Measurements from ENCODE around the gene TBPL1. TPM values are rescaled to one million over a fixed set of nuclear protein-coding genes. Genes with fewer than 3 reads are reported as not detected.
"Not testable (repeated sequence)": the region's sequence is repeated elsewhere in the genome, so short reads cannot be mapped to it uniquely, and the experiment has no call there.

The TBPL1 gene
- total RNA-seq, 1 donor from 2014 or later: 8.4 TPM

DNA sequence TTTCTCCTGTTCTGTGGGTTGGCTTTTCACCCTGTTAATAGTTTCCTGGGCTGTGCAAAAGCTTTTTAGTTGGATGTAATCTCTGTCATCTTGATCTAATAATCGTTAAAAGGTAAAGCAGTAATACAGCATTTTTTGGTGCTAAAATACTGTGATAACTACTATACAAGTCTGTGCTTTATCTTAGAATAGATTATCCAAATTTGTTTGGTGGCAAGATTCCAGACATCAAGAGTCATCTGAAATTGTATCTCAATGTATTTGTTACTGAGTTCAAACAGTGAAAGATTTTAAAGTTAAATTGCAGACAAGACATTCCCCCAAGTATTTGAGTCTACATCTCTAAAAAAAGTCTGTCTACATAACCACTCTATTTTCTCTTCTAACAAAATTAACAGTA, 18.8 kb downstream of the TBPL1 start:
- no peak for DNase-seq (ENCODE audit: low spot score)
- ATAC-seq: no peak

DNA sequence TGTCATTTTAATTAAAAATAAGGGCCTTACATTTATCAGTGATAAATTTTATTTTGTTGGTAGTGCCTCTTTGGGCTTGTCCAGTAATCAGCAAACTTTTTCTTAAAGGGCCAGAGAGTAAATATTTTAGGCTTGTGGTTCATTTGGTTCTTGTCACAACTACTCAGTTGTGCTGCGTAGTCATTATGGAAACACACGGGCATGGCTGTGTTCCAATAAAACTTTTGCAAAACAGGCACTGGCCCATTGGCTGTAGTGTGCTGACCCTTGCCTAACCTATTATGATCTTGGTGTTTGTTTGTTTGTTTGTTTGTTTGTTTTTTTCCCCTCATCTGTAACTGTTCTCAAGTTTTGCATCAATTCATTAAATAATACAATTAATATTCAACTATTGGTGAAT, 19.4 kb downstream of the TBPL1 start:
- no peak for DNase-seq (ENCODE audit: low spot score)
- peak; percentile 73 for ATAC-seq

DNA sequence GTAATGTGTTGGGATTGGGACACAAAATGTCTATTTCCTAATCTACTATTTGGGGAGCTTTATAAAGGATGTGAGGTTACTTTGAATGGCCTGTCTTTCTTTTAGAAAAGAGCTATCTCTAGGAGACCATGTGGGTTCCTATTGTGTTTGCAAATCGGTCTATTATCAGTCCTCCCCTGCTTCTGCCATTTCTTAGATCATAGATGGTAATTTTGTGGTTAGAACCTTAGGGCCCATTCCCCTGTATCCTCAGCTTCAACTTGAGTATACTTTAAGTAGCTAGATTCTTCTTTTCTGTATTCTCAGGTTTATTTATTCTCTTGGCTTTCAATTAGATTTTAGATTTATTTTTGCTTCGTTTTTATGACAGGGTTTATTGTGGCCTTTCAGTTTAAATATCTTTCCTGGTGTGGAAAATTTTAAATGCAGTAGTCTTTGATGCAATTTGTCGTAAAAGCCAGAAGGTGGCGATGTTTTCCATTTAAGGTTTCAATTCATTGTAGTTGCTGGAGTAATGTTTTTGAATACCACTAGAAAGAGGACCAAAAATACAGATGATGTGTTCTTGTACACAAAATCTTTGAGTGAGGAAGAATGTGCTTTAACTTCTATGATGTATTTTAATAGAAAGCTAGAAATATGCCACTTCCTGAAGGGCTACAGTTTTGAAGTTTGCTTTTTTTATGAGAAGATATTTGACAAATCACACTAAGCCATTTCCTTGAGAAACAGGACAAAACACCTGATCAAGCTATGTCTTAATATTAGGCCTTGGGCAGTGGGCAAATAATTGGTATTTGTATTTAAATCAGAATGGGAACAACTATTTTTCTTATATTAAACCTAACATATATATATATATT, 20.3 kb downstream of the TBPL1 start:
- DNase-seq (ENCODE audit: low spot score): no peak
- ATAC-seq: peak; percentile 80

DNA sequence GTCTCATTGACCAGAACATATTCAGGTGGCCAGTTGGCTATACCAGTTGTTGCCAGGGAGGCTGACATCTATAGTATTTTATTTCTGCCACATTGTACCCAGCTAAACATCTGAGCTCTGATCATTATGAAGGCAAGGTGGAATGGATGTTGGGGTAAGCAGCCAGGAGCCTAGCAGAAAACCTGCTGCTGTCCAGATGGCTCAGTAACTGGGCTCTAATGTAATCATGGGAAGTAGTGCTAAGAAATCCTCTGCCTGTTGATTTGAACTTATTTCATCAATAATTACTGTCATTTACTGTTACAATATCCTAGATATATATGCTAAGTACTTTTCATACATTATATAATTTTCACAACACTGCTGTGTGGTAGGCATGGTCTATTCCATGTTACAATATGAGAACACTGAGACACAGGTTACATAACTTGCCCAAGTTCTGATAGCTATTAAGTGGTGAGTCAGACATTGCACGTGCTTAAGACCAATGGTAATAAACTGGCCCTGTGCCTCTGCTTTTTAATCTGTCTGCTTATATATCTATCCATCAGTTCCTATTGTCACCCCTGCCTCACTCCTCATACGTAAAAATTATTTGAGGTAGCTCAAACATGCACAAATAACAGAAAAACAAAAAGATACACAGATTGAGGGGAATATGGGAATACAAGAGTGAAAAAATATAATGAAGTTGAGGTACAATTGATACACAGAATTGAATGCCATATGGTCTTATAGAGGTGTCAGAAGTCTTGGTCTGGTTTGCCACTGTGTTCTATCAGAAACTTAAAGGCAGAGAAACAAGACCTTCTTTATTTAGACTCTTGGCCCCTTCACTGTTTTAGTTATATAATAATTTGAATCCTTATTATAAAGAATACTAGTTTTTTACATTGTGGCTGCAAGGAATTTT, 25.2 kb downstream of the TBPL1 start:
- ATAC-seq (peak; percentile 44), DNase-seq (ENCODE audit: low spot score) (no peak)

DNA sequence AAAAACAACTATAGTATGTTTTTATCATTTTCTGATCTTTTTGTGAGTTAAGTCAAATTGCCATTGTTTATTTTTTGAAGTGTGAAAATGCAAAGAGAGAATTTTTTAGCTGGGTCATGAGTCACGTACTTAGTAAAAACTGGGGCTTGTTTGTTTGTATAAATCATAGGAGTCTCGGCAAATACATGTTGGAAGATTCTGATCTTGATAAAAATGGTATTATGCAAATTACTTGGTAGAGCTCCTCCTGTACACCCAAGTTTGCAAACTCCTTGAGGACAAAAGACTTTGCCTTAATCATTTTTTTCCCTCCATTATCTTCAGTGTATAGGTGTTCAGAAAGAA, 25.8 kb downstream of the TBPL1 start:
- no peak for ATAC-seq
- DNase-seq (ENCODE audit: low spot score): no peak

DNA sequence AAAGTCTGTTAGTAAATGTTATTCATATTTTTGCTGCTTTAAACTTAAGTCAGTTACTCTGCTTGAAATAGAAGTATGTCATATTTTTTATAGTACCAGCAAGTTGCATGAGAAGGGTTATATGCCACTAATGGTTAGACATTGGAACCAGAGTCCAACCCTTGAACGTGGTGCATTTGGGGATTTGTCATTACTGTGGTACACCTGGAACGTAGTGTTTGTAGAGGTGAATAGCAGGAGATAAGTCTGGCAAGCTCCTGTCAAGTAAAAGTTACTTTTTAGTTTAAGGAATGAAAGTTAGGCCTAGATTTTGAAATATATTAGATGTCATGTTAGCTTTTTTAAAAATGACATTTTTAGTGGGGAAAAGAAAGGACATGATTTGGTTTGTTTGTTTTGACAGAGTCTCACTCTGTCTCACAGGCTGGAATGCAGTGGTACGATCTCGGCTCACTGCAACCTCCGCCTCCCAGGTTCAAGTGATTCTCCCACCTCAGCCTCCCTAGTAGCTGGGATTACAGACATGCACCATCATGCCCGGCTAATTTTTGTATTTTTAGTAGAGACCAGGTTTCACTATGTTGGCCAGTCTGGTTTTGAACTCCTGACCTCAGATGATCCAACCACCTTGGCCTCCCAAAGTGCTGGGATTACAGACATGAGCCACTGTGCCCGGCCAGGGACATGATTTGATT, 26.4 kb downstream of the TBPL1 start:
- peak; percentile 85 for ATAC-seq
- not testable (repeated sequence) for DNase-seq (ENCODE audit: low spot score)

DNA sequence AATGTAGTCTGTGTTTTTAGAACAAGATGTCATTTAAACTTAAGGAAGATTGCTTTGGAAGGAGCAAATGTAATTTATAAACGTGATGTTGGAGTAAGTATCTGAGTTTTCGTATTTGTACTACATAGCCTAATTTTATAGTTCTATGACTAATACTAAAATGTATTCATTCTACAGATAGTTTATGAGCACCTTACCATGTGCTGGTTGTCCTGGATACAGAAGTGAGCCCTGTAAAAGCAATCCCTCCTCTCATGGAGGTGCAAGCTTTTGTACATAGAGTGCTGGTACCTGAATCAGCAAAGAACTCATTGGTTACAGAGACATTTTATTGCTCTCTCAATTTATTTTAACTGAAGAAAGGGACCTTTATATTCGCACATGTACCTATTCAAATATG, 27.1 kb downstream of the TBPL1 start:
- DNase-seq (ENCODE audit: low spot score) (no peak), ATAC-seq (no peak)

DNA sequence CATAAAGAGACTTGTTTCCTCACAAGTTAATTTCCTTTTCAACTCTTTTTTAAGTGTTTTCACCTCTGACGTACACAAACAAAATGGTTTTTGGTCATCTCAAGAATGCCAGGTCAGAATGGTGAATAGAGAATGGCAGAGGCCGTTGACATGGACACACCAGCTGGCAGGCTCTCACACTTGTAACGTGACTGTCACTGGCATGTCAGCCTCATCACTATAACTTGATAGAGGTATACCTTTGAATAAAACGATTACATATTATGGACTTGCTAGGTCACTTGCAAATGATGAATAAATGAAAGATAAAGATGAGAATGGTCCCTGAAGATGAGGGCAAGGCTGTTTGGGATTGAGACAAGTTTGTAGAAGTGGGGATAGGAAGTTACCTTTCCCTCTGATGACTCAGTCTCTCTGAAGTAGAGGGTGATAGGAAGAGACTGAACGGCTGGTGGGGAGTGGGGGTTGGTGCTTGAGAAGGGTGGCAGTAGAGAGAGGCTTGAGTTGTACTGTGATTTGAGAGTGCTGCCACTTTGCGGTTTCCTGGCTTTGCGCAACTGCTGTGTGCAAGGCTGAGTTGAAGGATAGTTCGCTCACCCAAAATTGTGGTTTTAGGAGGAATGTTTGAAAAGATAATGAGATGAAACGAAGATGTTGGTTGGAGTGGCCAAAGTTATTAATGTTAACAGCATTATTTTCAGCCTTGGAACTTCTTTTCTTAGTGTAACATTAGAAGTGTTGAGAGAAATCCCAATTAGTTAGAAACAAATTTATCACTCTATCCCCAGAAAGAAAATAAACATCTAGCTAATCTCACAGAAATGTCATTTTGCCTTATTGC, 30.3 kb downstream of the TBPL1 start:
- ATAC-seq (peak; percentile 26), DNase-seq (ENCODE audit: low spot score) (no peak)

DNA sequence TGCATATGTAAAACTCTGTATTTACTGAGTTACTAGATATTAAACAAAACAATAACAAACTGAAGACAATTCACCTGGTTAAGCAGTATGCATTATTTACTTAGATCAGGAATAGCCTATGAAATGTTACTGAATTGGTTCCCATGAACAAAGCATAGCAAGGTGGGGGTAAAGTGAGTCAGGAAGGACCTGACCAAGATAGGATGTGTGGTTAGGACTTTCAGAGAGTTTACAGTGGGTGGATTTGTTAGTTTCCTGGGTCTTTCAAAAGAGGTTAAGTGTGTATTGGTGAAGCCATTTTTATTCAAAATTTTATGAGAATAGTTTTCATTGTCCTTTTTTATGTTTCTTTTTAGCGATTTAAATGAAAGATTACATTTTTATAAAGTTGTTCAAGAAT, 32.9 kb downstream of the TBPL1 start:
- ATAC-seq: no peak

DNA sequence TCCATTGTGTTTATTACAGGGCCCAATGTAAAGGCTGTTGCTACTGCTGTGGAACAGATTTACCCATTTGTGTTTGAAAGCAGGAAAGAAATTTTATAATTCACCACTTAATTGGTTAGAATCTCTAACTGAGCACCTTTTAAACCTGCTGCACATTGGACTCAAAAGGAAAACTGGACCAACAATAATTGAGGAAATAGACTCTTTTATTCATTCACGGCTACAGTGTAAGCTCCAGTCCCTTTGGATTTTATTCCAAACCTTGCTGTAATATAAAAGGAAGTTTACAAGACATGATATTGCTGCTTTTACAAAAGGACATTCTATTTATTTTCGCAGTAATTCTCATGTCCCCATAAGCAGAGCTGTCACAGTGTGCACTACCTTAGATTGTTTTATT, 33.9 kb downstream of the TBPL1 start:
- DNase-seq (ENCODE audit: low spot score): no peak
- no peak for ATAC-seq

More for the DNA sequence above, 32.9 kb downstream of the TBPL1 start:
- no peak for DNase-seq (ENCODE audit: low spot score)

DNA sequence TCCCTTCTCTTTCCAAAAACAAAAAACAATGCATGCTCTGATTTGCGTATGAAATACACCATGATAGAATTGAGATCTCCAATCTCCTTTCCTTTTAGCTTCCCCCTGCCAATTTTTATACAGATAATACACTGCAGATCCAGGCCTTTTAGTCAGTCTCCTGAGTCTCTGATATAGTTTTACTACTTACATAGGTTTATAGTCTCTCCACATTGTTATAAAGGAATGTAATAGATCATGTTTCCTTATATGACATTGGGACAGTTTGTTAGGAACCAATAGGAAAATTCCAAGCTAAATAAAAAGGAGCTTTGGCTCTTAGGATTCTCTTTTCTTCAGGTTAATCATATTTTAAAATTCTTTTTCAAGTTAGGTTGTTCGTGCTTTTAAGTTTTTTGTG, 36.5 kb downstream of the TBPL1 start:
- ATAC-seq (no peak), DNase-seq (ENCODE audit: low spot score) (no peak)

DNA sequence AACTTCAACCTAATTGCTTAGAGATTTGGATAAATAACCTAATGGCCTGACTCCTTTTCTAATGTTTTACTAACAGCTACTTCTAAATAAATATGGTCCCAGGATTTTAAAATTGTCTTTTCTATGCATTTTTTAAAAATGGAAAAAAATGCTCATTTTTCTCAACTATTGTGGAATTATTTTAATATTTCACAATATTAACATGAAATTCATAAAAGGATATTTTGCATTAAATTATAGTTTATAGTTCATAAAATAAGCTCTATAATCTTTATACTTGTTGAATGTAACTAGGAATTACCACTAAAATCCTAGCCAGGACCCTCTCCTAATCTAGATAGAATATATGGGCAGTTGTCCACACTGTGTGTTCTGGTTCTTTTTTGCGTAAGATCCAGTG, 37.3 kb downstream of the TBPL1 start:
- DNase-seq (ENCODE audit: low spot score) (no peak), ATAC-seq (no peak)

DNA sequence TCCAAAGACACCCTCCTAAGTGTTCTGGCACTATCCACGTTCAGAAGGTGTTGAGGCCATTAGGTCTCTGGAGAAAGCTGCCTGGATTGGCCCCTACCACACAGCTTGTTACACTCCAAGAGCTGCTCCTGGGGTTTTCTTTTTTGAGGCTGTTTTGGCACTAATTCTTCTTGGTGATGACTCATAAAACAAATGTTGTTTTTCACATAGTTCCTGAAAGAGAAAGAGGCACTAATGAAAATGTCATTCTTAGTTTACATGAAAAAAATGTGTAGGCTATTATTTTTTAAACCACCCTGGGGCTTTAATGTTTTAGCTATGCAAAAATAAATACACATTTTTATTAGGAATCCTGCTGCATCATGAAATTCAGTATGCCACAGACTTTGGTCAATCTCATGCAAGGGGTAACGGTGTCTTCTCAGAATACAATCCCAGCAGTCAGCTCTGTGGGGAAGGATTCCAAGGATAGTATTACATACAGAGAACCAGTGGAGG, 38.1 kb downstream of the TBPL1 start:
- ATAC-seq (peak; percentile 46), DNase-seq (ENCODE audit: low spot score) (no peak)

DNA sequence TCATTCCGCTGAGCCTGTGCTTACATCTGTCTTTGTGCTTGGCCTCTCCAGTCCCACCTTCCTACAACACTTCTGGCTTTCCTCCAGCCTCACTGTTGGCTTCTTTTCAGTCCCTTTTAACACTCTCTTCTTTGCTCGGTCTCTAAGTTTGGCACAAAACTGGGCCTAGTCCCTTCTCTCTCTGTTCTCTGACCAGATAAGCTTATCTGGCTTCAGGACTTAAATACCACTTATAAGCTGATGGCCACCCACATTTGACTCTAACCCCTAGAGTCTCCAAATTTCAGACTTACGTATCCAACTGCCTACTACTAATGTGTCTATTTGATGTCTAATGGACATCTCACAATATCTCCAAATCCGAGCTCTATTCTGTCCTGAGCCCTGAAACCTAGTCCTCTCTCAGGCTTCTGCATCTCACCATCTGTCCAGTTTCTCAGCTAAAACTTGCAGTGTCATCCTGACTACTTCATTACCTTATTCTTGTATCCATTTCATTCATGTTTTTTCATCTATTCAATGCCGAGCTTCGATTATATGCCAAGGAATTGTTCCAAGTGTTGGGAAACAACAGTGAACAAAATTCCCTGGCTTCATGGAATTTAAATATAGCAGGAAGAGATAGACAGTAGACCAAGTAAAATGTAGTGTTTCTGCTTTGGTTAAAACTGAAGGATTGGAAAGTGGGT, 40.1 kb downstream of the TBPL1 start:
- peak; percentile 31 for ATAC-seq
- DNase-seq (ENCODE audit: low spot score): no peak

DNA sequence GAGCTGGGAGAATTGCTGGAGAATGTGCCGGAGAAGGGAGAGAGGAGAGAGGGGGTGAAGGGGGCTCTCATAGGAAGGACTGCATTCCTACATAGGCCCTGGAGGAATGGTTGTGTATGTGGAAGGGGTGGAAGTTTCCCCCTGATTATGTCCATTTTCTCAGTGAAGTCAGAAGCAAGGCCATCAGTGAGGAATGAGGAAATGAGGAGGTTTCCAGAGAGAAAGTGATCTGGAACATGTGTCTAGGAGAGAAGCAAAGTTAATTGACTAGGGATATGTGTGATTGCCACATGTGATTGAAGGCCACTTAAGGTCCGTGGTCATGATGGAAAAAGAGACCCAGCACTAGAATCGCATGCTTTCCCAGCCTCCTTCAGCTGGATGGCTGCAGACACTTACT, 42.3 kb downstream of the TBPL1 start:
- DNase-seq (ENCODE audit: low spot score): no peak
- ATAC-seq: no peak

DNA sequence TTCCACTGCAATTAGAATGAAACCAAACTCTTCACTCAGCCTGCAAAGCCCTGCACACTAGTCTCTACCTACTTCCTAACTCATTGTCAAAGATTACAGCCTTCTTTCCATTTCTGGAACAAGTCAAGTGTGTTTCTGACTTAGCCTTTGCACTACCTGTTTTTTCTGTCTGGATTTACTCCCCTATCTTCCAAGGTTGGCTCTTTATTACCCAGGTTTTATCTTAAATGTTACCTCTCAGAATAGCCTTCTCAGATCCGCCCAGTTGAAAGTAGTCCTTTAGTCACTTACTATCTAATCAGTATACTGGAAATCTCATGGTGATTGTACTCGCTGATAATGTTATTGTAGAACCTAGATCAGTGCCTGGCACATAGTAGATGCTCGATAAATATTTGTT, 42.7 kb downstream of the TBPL1 start:
- DNase-seq (ENCODE audit: low spot score): no peak
- ATAC-seq: no peak

DNA sequence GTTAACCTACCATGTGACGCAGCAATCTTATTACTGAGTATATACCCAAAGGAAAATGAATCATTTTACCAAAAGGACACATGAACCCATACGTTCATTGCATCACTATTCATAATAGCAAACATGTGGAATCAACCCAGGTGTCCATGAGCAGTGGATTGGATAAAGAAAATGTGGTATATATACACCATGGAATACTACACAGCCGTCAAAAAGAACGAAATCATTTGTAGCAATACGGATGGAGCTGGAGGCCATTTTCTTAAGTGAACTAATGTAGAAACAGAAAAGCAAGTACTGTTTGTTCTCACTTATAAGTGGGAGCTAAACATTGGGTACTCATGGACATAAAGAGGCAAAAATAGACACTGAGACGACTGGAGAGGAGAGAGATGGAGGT, 44.2 kb downstream of the TBPL1 start:
- no peak for ATAC-seq

DNA sequence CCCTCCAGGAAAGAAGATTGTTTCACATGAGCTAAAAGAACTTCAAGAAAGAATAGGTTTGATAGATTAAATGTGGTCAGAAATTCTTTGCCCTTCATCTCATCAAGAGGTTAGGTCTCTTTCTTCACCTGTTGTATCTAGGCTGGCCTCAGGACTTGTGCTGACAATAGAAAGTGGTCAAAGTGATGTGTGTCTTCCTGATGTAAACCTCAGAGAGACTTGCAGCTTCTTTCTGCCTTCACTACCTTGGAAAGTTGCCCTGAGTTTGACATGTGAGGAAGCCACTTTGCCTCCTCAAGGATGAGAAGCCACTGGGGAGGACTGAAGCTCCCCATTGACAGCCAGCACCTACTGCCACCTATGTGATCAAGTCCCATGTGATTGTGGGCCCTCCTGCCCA, 46.3 kb downstream of the TBPL1 start:
- ATAC-seq: no peak

More for the DNA sequence above, 44.2 kb downstream of the TBPL1 start:
- DNase-seq (ENCODE audit: low spot score): no peak

DNA sequence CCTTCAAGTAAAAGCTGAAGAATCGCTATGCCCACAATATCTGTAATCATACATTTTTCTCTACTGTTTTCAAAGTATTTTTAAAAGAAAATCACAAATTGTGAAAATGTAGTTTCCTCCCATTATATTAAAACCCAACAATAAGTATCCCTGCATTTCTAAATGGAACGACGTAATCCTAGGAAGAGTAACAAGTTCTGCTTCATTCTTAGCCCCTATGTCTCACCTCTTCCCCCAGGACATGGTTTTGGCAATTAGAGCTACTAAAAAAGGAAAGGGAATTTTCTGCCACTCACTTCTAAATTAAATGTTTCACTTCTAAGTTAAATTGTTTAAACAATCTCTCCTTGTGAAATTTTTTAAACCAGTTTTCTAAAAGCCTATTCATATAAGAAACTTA, 47.4 kb downstream of the TBPL1 start:
- ATAC-seq: no peak
- no peak for DNase-seq (ENCODE audit: low spot score)

More for the DNA sequence above, 46.3 kb downstream of the TBPL1 start:
- DNase-seq (ENCODE audit: low spot score): no peak

DNA sequence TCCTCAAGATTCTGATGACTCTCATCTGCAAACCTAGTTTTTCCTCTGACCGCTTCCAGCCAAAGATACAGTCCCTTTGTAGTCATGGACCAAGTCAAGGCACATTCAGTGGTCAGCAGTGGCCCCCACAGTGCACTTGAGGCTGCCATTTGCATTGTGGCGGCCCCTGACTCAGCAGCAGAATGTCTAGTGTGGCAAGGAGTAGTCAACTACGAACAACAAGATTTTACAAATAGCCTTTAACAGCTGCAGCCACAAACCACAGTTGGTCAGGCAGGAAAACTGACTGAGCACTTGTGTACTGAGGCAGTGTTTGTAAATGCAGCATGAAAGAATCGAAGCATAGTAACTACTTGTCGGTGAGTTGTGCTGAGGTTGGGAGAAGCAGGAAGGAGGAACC, 49.8 kb downstream of the TBPL1 start:
- no peak for ATAC-seq

More for the DNA sequence above, 49.8 kb downstream of the TBPL1 start:
- no peak for DNase-seq (ENCODE audit: low spot score)

Measured in left lobe of liver (tissue), 2 donors.